Calu3 (cell line): Measurements from ENCODE around the gene MTG2. TPM values are rescaled to one million over a fixed set of nuclear protein-coding genes. Genes with fewer than 3 reads are reported as not detected.

Experiments used
- BruUV-seq: library from RNA; stranded (reverse); fragments of 400-500 nt; replicated peaks from 2 replicates; lab custom pipeline; 2021; lab: Mats Ljungman, UMichigan
- CTCF ChIA-PET: fragments of 300-600 bp; sonication (Branson Sonifier 250); formaldehyde crosslinking; loops from one replicate; lab custom pipeline; 2022; ENCODE audit warnings: antibody characterized with exemption; lab: Charles Lee
- DNase-seq: peaks from one replicate; pipeline ENCODE4 v3.0.0; 2022
- H3K27ac Mint-ChIP-seq: one replicate; pipeline ENCODE4 v1.8.0; 2022; ENCODE audit warnings: mixed read lengths; ENCODE audit not compliant: unreplicated experiment
- H3K27me3 Mint-ChIP-seq: one replicate; pipeline ENCODE4 v1.8.0; 2022; ENCODE audit warnings: mixed read lengths; ENCODE audit not compliant: unreplicated experiment
- H3K36me3 Mint-ChIP-seq: one replicate; pipeline ENCODE4 v1.8.0; 2022; ENCODE audit warnings: mild to moderate bottlenecking, moderate library complexity, mixed read lengths; ENCODE audit not compliant: insufficient read depth, unreplicated experiment
- H3K4me1 Mint-ChIP-seq: one replicate; pipeline ENCODE4 v1.8.0; 2022; ENCODE audit warnings: mild to moderate bottlenecking, low read depth, mixed read lengths; ENCODE audit not compliant: unreplicated experiment
- H3K4me3 Mint-ChIP-seq: one replicate; pipeline ENCODE4 v1.8.0; 2022; ENCODE audit warnings: mild to moderate bottlenecking, low read depth, moderate library complexity, mixed read lengths; ENCODE audit not compliant: unreplicated experiment
- H3K9me3 Mint-ChIP-seq: one replicate; pipeline ENCODE4 v1.8.0; 2022; ENCODE audit warnings: low read depth, mixed read lengths; ENCODE audit not compliant: unreplicated experiment
- CTCF ChIP-seq: fragments of 200-600 bp; IDR thresholded peaks from one replicate; pipeline ENCODE4 v1.8.0; 2022; ENCODE audit warnings: antibody characterized with exemption; ENCODE audit not compliant: unreplicated experiment
- intact Hi-C: fragments of 100-400 bp; cut with micrococcal nuclease; formaldehyde crosslinking; loops from one replicate; pipeline ENCODE4 v1.10.0; 2022; ENCODE audit not compliant: unreplicated experiment
- total RNA-seq: library from RNA; stranded (reverse); gene quantifications from 2 replicates; pipeline ENCODE4 v1.2.3, GENCODE V29; 2022

MTG2 gene
- total RNA-seq, 1 experiment from 2014 or later = 87.9 TPM

- CTCF ChIA-PET = no interaction called here
- Mint-ChIP-seq H3K4me3 (no peak overlapping the region), H3K36me3 (peaks cover 53% of the 10 kb centered on the region), H3K4me1 (no peaks in the 10 kb centered on the region), H3K27ac (no peak overlapping the region), H3K9me3 (no peaks in the 10 kb centered on the region), H3K27me3 (no peaks in the 10 kb centered on the region)
- DNase-seq = no peak
- no TSS peak for BruUV-seq
- intact Hi-C loops = no loop called here
- no peak for TF ChIP-seq CTCF
Measured at GRCh38 chr20:62174021-62174804, 8.6 kb upstream of the MTG2 start.

GRCh38 chr20:62174870-62175624 is 7.8 kb upstream of the MTG2 start:
- no TSS peak for BruUV-seq
- DNase-seq = no peak
- H3K36me3 Mint-ChIP-seq = peaks cover 45% of the 10 kb centered on the region
- H3K27me3 Mint-ChIP-seq = no peaks in the 10 kb centered on the region
- intact Hi-C loops = no loop called here
- no peaks in the 10 kb centered on the region for H3K4me1 Mint-ChIP-seq
- CTCF ChIA-PET = no interaction called here
- H3K4me3 Mint-ChIP-seq = no peak overlapping the region
- H3K27ac Mint-ChIP-seq = no peak overlapping the region
- H3K9me3 Mint-ChIP-seq = no peaks in the 10 kb centered on the region
- no peak for TF ChIP-seq CTCF

GRCh38 chr20:62175711-62176110 is 7.1 kb upstream of the MTG2 start:
- no TSS peak for BruUV-seq
- no peaks in the 10 kb centered on the region for H3K27me3 Mint-ChIP-seq
- intact Hi-C loops = no loop called here
- H3K27ac Mint-ChIP-seq = no peak overlapping the region
- no peaks in the 10 kb centered on the region for H3K4me1 Mint-ChIP-seq
- H3K4me3 Mint-ChIP-seq = no peak overlapping the region
- peaks cover 39% of the 10 kb centered on the region for H3K36me3 Mint-ChIP-seq
- no peak for TF ChIP-seq CTCF
- no peaks in the 10 kb centered on the region for H3K9me3 Mint-ChIP-seq
- CTCF ChIA-PET = no interaction called here
- DNase-seq = no peak

GRCh38 chr20:62176866-62177265 is 6.0 kb upstream of the MTG2 start:
- H3K27ac Mint-ChIP-seq = no peak overlapping the region
- peaks cover 33% of the 10 kb centered on the region for H3K36me3 Mint-ChIP-seq
- H3K4me3 Mint-ChIP-seq = no peak overlapping the region
- no peak for DNase-seq
- BruUV-seq = no TSS peak
- CTCF ChIA-PET = no interaction called here
- H3K4me1 Mint-ChIP-seq = peaks cover 4% of the 10 kb centered on the region
- intact Hi-C loops = no loop called here
- TF ChIP-seq CTCF = no peak
- H3K9me3 Mint-ChIP-seq = no peaks in the 10 kb centered on the region
- H3K27me3 Mint-ChIP-seq = no peaks in the 10 kb centered on the region
